Measurements from ENCODE around the gene ADAMTS7.
"Not testable (repeated sequence)": the region's sequence is repeated elsewhere in the genome, so short reads cannot be mapped to it uniquely, and the experiment has no call there.

Gene ADAMTS7

GRCh38 chr15:78811124-78811824, at the start of gene ADAMTS7:
Gene ADAMTS7 (minus strand): TSS chr15:78811464. CDS start chr15:78811220, 244 bp downstream.
- peak; percentile 79 for DNase-seq (ENCODE audit: low spot score)

GRCh38 chr15:78859971-78860719, 48.9 kb upstream of the ADAMTS7 start:
- peak; percentile 88 for DNase-seq (ENCODE audit: low spot score)

- DNase-seq (ENCODE audit: low spot score), result no peak
These were observed 44.5 kb upstream of the ADAMTS7 start for GRCh38 chr15:78855746-78856145.

GRCh38 chr15:78854833-78855372, 43.6 kb upstream of the ADAMTS7 start:
- no peak for DNase-seq (ENCODE audit: low spot score)

GRCh38 chr15:78853500-78853899, 42.2 kb upstream of the ADAMTS7 start:
- DNase-seq (ENCODE audit: low spot score), result no peak

GRCh38 chr15:78850941-78851755, 39.9 kb upstream of the ADAMTS7 start:
- DNase-seq (ENCODE audit: low spot score), result no peak

- DNase-seq (ENCODE audit: low spot score), result no peak
These were observed 39.1 kb upstream of the ADAMTS7 start for GRCh38 chr15:78850352-78850751.

- not testable (repeated sequence) for DNase-seq (ENCODE audit: low spot score)
These were observed 36.2 kb upstream of the ADAMTS7 start for GRCh38 chr15:78847387-78847906.

GRCh38 chr15:78846906-78847305, 35.6 kb upstream of the ADAMTS7 start:
- not testable (repeated sequence) for DNase-seq (ENCODE audit: low spot score)

- DNase-seq (ENCODE audit: low spot score), result no peak
These were observed 31.3 kb upstream of the ADAMTS7 start for GRCh38 chr15:78842519-78842918.

- DNase-seq (ENCODE audit: low spot score), result no peak
These were observed 30.6 kb upstream of the ADAMTS7 start for GRCh38 chr15:78841891-78842290.

GRCh38 chr15:78841376-78841706, 30.1 kb upstream of the ADAMTS7 start:
- no peak for DNase-seq (ENCODE audit: low spot score)

GRCh38 chr15:78840661-78841375, 29.6 kb upstream of the ADAMTS7 start:
- no peak for DNase-seq (ENCODE audit: low spot score)

GRCh38 chr15:78839151-78839550, 27.9 kb upstream of the ADAMTS7 start:
- not testable (repeated sequence) for DNase-seq (ENCODE audit: low spot score)

GRCh38 chr15:78838489-78838888, 27.2 kb upstream of the ADAMTS7 start:
- no peak for DNase-seq (ENCODE audit: low spot score)

- DNase-seq (ENCODE audit: low spot score), result no peak
These were observed 26.3 kb upstream of the ADAMTS7 start for GRCh38 chr15:78837543-78837942.

- no peak for DNase-seq (ENCODE audit: low spot score)
These were observed 25.9 kb upstream of the ADAMTS7 start for GRCh38 chr15:78837131-78837530.

- DNase-seq (ENCODE audit: low spot score), result no peak
These were observed 25.1 kb upstream of the ADAMTS7 start for GRCh38 chr15:78836333-78836732.

- no peak for DNase-seq (ENCODE audit: low spot score)
These were observed 20.3 kb upstream of the ADAMTS7 start for GRCh38 chr15:78831229-78832207.

GRCh38 chr15:78830514-78831228, 19.4 kb upstream of the ADAMTS7 start:
- DNase-seq (ENCODE audit: low spot score), result no peak

Data from LoVo (cell line).